HS-5 (cell line): ENCODE measurements around the gene FOXK2.

ENCODE experiments used
- DNase-seq: peaks from one replicate; pipeline ENCODE4 v3.0.0-alpha.2; 2012; ENCODE audit warnings: low read depth

The FOXK2 gene

DNA sequence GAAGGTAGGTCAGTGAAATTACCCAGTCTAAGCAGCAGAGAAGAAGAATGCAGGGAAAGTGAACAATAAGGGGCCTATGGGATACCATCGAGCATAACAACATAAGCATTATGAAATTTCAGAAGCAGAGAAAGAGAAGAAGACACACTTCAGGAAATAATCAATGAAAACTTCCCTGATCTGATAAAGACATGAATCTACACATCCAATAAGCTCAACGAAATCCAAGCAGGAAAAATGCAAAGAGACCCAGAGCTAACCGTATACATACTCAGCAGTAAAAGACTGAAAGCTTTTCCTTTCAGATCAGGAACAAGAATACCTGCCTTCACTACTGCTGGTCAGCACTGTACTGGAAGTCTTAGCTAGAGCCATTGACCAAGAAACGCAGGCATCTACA is 90.1 kb downstream of the FOXK2 start:
- no peak for DNase-seq

- no peak for DNase-seq
Observed at GRCh38 chr17:82611140-82612058, 91.9 kb downstream of the FOXK2 start.

- DNase-seq: no peak
Observed at GRCh38 chr17:82613283-82614094, 94.0 kb downstream of the FOXK2 start.

DNA sequence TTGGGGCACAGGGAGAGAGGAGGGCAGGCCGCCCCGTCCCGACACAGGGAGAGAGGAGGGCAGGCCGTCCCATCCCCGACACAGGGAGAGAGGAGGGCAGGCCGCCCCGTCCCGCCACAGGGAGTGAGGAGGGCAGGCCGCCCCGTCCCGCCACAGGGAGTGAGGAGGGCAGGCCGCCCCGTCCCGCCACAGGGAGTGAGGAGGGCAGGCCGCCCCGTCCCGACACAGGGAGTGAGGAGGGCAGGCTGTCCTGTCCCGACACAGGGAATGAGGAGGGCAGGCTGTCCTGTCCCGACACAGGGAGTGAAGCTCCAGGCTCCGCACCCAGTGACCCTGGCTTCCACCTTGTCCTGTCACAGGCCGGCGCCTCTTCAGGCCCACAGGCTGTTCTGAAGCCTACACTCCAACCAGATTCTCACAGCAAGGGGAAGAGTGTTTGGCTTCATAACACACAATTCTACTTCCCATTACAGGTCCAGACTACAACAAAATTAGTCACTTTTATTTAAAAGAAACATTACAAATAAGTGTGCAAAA is 94.6 kb downstream of the FOXK2 start:
- DNase-seq: no peak

- DNase-seq: no peak
Observed at GRCh38 chr17:82615084-82616020, 95.8 kb downstream of the FOXK2 start.

GRCh38 chr17:82616021-82616711 is 96.6 kb downstream of the FOXK2 start:
- no peak for DNase-seq

GRCh38 chr17:82619211-82619610 is 99.7 kb downstream of the FOXK2 start:
- no peak for DNase-seq

DNA sequence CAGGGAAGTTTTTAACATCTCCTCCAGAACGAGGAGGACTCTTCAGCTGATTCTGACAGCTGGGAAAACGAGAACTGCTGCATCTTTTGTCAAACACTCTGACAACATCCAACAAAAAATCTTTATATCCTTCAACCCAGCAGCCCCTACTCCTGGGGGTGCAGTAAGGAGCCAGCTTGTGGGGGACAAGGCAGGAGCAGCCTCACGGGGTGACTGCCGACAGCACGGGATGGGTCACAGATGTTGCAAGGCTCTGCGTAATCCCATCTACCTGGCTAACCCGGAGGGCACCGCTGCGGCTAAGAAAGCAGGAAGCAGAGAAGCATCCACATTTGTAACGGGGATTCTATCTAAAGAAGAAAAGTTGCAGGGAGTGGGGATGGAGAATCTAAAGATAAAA is 100.1 kb downstream of the FOXK2 start:
- DNase-seq: no peak

- no peak for DNase-seq
Observed at GRCh38 chr17:82623707-82624106, 104.2 kb downstream of the FOXK2 start.

DNA sequence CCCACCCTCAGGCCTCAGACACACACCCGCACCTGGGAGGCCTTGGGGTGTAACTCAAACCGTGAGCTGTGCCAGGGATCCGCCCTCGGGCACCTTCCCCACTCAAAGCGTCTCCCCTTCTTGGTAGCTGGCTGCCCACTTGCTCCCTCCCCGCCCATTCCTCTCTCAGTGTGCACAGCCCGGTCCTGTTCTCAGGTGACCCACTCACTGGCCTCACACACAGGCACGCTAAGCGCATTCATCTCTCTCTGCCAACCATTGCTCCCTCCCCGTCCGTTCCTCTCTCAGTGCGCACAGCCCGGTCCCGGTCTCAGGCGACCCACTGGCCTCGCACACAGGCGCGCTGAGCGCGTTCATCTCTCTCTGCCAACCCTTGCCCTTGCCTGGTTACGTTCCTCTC is 107.9 kb downstream of the FOXK2 start:
- DNase-seq: no peak

GRCh38 chr17:82629748-82630147 is 110.2 kb downstream of the FOXK2 start:
- DNase-seq: no peak

DNA sequence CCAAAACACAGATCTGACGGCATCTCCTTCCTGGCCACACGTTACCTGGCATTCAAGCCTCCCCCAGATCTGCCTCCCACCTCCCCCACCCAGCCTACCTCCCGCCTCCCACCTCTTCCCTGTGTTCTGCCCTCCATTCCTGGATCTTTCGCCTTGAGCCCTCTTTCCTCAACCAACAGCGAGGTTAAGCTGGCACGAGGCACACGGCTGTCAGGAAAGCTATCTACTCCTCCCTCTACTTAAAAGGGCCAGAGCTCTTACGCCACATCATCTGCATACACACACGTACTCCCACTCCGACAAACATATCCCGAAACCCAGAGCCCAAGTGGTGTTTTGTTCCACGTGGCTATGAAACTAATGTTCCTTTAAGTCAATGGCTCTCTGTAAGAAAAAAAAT is 110.7 kb downstream of the FOXK2 start:
- no peak for DNase-seq

GRCh38 chr17:82631544-82631943 is 112.0 kb downstream of the FOXK2 start:
- DNase-seq: no peak

DNA sequence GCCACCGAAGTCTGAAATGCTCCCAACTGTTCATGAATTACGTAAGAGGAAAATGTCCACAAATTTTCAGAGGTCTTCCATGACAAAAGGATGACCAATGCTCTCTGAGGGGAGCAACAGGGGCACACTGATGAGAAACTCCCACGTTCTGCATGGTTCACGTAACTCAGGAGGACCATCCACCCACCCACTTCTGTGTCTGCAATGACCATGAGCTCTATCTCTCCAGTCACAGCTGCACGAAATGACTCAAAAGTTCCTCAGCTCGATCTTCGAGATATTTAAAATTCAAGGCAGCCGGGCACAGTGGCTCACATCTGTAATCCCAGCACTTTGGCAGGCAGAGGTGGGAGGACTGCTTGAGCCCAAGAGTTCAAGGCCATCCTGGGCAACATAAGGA is 112.9 kb downstream of the FOXK2 start:
- no peak for DNase-seq

- DNase-seq: no peak
Observed at GRCh38 chr17:82633343-82633742, 113.8 kb downstream of the FOXK2 start.

DNA sequence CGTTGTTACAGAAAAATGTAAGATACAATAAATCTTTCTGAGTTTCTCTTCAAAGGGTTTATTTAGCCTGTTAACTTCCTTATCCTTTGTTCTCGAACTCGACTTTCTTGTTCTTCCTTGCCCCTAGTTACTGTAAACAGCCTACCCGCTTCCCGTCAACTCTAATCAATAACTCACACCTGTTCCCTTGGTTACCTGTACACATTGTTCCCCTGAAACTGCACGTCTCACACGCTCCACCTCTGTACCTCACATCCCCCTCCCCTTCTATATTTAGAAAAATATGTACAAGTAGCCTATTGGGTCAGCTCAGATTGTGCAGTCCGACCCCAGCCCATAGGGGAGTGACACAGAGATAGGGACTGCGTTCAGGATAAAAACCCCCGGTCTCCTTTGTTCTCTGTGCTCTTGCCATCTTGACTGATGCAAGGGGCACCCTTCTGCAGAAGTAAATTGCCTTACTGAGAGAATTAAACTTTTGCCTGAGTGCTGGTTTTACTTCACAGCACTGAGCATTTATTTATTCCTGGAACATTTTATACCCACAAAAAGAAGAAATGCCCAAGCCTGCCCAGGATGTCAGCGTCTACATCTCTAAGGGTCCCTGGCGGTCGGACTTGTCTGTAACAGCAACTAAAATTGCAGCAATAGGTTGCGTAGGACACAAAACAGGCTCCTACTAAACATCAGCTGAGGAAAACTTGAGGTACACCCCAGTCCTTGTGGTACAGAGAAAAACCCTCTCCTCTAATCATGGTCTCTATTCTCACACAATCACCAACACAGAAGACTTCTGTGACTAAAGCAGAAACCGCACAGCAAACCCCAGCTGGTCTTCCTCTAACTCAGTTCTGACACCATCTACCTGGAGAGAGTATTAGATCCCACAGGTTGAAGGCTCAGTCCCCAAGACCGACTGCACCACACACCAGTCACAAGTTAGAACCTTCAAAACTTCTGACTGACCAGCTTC is 117.4 kb downstream of the FOXK2 start:
- DNase-seq: no peak

DNA sequence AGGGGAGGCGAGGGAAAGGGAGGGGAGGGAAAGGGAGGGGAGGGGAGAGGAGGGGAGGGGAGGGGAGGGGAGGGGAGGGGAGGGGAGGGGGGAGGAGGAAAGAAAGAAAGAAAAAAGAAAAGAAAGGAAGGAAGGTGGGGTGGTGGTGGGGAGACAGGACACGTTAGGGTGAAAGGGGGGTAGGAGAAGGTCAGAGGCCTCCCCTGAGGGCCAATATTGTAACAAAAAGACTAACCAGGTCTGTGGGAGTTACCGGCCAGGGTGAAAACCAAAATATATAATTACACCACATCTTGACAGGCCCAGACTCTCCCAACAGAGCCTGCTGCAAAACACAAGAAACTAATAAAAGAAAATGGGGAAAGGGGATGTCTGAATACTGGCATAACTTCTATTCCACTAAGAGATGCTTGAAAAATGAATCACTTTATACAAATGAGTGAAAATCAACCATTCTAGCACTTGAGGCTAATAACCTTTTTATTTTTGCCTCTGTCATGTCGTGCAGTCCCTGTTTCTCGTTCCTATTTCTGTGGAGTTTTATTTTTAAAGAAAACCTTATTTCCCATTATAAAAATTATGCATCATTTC is 118.7 kb downstream of the FOXK2 start:
- no peak for DNase-seq

GRCh38 chr17:82639628-82640027 is 120.1 kb downstream of the FOXK2 start:
- no peak for DNase-seq

DNA sequence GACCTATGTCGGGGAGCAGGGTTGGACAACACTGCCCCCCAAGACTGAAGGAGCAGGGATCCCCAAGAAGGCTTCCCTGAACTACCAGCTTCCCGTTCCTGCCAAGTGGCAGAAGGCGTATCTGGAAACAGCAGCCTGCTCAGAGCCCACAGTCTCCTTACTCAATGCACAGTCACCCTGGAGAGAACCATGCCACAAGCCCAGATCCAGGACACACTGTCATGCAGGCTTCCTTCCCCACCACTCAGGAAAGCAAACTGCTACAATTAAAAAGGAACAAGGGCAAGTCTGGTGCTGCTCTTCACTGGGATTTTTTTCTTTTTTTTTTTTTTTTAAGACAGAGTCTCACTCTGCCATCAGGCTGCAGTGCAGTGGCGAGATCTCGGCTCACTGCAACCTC is 120.5 kb downstream of the FOXK2 start:
- DNase-seq: no peak

GRCh38 chr17:82642022-82642421 is 122.5 kb downstream of the FOXK2 start:
- DNase-seq: no peak
